Mammary microvascular endothelial cell (primary cell): ENCODE data around the gene DAZAP1. TPM values are rescaled to one million over a fixed set of nuclear protein-coding genes. Genes with fewer than 3 reads are reported as not detected.

Experiments
- total RNA-seq: library from RNA; depleted of rRNA; stranded (reverse); fragments of >200 nt; gene quantifications from 2 replicates; pipeline ENCODE4 v1.2.3, GENCODE V29; 2015

DAZAP1 gene
- total RNA-seq: 83.3 and 92.8 TPM in 2 replicates

GRCh38 chr19:1407528-1408299, at the start of gene DAZAP1:
DAZAP1 (plus strand) TSS chr19:1407586; CDS start chr19:1407774, 188 bp downstream.

GRCh38 chr19:1383312-1384084, 23.9 kb upstream of the DAZAP1 start, which contains the start of gene NDUFS7:
NDUFS7 (plus strand) TSS chr19:1383907; CDS start chr19:1383927, 20 bp downstream.

GRCh38 chr19:1401138-1401888, 6.1 kb upstream of the DAZAP1 start, which contains the start of gene GAMT:
GAMT (minus strand) TSS chr19:1401542; CDS start chr19:1401476, 66 bp downstream.

GRCh38 chr19:1438035-1438932, 30.9 kb downstream of the DAZAP1 start, which contains the start of gene RPS15:
RPS15 (plus strand) TSS chr19:1438396; CDS start chr19:1438426, 30 bp downstream.

GRCh38 chr19:1449467-1450442, 42.4 kb downstream of the DAZAP1 start, which contains the start of gene APC2:
APC2 (plus strand) TSS chr19:1450121; CDS start chr19:1453002, 2,881 bp downstream.

GRCh38 chr19:1478934-1479707, 71.7 kb downstream of the DAZAP1 start, which contains the start of gene C19orf25:
C19orf25 (minus strand) TSS chr19:1479215; CDS start chr19:1478903, 312 bp downstream.

Other genes starting within 250 kb of the DAZAP1 start
- gene SBNO2, start 233.3 kb upstream of the DAZAP1 start, total RNA-seq: 38.8 and 42.5 TPM in 2 replicates
- 73.8 and 83.4 TPM in 2 replicates for gene STK11, start 201.8 kb upstream of the DAZAP1 start, total RNA-seq
- gene CBARP, start 169.6 kb upstream of the DAZAP1 start, total RNA-seq: 1.9 and 3.1 TPM in 2 replicates
- 53.4 and 66.3 TPM in 2 replicates for gene ATP5F1D, start 165.8 kb upstream of the DAZAP1 start, total RNA-seq
- 27.0 and 31.7 TPM in 2 replicates for gene MIDN, start 159.0 kb upstream of the DAZAP1 start, total RNA-seq
- 145 and 160 TPM in 2 replicates for gene CIRBP, start 138.3 kb upstream of the DAZAP1 start, total RNA-seq
- 86.5 and 107 TPM in 2 replicates for gene FAM174C, start 132.1 kb upstream of the DAZAP1 start, total RNA-seq
- not detected in 2 replicates for gene EFNA2, start 121.7 kb upstream of the DAZAP1 start, total RNA-seq
- gene NDUFS7, start 23.7 kb upstream of the DAZAP1 start, total RNA-seq: 206 and 213 TPM in 2 replicates
- 15.4 and 18.3 TPM in 2 replicates for gene GAMT, start 6.0 kb upstream of the DAZAP1 start, total RNA-seq
- 3,210 and 3,696 TPM in 2 replicates for gene RPS15, start 30.8 kb downstream of the DAZAP1 start, total RNA-seq
- not detected in 2 replicates for gene APC2, start 42.5 kb downstream of the DAZAP1 start, total RNA-seq
- gene C19orf25, start 71.6 kb downstream of the DAZAP1 start, total RNA-seq: 16.1 and 20.4 TPM in 2 replicates
- gene PCSK4, start 82.8 kb downstream of the DAZAP1 start, total RNA-seq: 0.13 and 0.94 TPM in 2 replicates
- 1.1 and 2.7 TPM in 2 replicates for gene REEP6, start 83.6 kb downstream of the DAZAP1 start, total RNA-seq
- not detected in 2 replicates for gene ADAMTSL5, start 105.4 kb downstream of the DAZAP1 start, total RNA-seq
- not detected in 2 replicates for gene PLK5, start 116.5 kb downstream of the DAZAP1 start, total RNA-seq
- gene MEX3D, start 160.7 kb downstream of the DAZAP1 start, total RNA-seq: 75.3 and 76.9 TPM in 2 replicates
- gene MBD3, start 185.3 kb downstream of the DAZAP1 start, total RNA-seq: 150 and 169 TPM in 2 replicates
- gene UQCR11, start 197.9 kb downstream of the DAZAP1 start, total RNA-seq: 75.2 and 85.2 TPM in 2 replicates
- gene TCF3, start 245.0 kb downstream of the DAZAP1 start, total RNA-seq: 197 and 208 TPM in 2 replicates